Fibroblast of pulmonary artery (primary cell): ENCODE measurements around the gene HEYL.

ENCODE experiments used
- DNase-seq: peaks from one replicate; pipeline ENCODE4 v3.0.0-alpha.2; 2010; ENCODE audit warnings: low read depth
- H3K4me3 ChIP-seq: replicated peaks from 2 replicates; pipeline ENCODE4 v1.5.1; 2011; ENCODE audit warnings: low read depth, mild to moderate bottlenecking, control low read depth, low read length, moderate library complexity
- TF ChIP-seq, protein P1 (sequence below): IDR thresholded peaks from 2 replicates; pipeline ENCODE4 v1.5.1; 2011; ENCODE audit warnings: mild to moderate bottlenecking, control low read depth, low read length, inconsistent platforms; ENCODE audit errors: missing control alignments

HEYL gene

DNA sequence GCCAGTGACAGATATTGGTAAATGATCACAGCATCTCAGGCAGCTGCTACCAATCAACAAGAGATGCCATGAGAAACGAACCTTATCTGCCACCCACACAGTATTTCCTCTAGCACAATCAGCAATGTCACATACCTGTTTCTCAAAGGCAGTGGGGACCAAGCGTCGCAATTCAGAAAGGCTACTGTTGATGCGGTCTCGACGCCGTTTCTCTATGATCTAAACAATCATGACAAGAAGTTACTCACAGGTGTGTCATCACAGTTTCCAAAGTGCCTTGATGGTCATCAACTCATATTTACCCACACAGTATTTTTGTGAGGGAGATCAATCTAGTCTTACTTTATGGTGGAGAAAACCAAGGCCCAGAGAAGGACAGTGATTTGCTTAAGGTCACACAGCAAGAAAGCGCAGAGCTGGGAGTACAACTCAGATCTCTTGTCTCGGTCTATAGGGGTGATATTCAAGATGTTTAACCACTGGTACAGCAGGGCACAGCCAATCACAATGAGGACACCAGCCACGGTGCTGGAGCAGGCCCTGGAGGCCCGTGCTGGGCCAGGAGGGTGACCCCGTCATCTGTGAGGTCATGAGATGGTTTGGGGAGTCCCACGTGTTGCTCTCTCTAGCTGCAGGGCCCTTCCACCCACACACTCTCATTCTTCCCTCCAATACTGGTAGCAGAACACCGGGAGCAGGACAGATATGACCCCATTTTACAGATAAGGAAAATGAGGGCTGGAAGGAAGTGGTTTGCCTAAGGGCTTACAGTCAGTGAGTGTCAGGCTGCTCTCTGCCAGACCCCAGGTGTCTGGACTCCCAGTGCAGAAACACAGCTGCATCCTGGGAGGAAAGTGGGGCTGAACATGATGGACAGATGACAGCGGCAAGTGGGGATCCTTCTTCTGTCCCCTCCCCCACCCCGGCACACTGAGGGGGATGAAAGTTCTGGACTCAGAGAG lies 7.8 kb downstream of the HEYL start:
- TF ChIP-seq, protein P1, sequence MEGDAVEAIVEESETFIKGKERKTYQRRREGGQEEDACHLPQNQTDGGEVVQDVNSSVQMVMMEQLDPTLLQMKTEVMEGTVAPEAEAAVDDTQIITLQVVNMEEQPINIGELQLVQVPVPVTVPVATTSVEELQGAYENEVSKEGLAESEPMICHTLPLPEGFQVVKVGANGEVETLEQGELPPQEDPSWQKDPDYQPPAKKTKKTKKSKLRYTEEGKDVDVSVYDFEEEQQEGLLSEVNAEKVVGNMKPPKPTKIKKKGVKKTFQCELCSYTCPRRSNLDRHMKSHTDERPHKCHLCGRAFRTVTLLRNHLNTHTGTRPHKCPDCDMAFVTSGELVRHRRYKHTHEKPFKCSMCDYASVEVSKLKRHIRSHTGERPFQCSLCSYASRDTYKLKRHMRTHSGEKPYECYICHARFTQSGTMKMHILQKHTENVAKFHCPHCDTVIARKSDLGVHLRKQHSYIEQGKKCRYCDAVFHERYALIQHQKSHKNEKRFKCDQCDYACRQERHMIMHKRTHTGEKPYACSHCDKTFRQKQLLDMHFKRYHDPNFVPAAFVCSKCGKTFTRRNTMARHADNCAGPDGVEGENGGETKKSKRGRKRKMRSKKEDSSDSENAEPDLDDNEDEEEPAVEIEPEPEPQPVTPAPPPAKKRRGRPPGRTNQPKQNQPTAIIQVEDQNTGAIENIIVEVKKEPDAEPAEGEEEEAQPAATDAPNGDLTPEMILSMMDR, result no peak
- DNase-seq, result no peak
- H3K4me3 ChIP-seq, result no peak overlapping the region

DNA sequence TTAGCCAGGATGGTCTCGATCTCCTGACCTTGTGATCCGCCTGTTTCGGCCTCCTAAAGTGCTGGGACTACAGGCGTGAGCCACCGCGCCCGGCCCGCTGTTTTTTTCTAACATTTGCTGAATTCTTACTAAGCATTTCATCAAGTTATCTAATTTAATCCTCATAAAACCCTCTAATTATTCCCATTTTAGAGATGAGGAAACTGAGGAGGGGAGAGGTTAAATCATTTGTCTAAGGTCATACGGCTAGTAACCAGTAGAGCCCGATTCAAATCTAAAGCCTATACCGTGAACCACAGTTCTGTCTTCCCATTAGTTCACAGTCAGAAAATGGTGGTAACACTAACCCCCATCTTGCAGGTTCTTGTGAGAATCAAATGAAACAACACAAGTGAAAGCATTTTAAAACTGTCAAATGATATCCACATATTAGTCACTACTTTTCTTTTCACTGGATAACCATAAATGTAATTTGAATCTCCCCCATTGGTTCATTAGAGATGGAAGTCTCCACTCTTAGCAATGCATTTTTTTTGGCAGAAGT lies 10.6 kb downstream of the HEYL start:
- no peak for DNase-seq
- H3K4me3 ChIP-seq, result no peak overlapping the region
- TF ChIP-seq, protein P1, result no peak

DNA sequence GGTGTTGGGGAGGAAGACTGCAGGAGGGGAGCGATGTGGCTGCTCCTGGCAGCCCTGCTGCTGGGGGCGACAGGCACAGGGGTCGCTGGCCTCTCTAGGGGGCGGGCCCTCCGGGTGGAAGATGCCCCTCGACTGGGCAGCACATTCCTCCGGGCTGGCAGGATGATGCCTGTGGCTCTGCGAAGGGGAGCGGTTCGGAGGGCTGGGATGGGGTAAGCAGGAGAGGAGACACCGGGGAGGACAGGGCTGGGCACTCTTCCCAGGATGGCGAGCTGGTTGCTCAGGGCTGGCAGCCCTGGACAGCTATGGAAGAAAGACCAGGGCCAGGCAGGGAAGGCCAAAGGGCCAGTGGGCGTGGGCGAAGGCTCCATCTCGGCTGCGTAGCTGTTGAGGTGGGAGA lies 12.8 kb downstream of the HEYL start:
- no peak overlapping the region for H3K4me3 ChIP-seq
- DNase-seq, result no peak
- TF ChIP-seq, protein P1, result no peak

DNA sequence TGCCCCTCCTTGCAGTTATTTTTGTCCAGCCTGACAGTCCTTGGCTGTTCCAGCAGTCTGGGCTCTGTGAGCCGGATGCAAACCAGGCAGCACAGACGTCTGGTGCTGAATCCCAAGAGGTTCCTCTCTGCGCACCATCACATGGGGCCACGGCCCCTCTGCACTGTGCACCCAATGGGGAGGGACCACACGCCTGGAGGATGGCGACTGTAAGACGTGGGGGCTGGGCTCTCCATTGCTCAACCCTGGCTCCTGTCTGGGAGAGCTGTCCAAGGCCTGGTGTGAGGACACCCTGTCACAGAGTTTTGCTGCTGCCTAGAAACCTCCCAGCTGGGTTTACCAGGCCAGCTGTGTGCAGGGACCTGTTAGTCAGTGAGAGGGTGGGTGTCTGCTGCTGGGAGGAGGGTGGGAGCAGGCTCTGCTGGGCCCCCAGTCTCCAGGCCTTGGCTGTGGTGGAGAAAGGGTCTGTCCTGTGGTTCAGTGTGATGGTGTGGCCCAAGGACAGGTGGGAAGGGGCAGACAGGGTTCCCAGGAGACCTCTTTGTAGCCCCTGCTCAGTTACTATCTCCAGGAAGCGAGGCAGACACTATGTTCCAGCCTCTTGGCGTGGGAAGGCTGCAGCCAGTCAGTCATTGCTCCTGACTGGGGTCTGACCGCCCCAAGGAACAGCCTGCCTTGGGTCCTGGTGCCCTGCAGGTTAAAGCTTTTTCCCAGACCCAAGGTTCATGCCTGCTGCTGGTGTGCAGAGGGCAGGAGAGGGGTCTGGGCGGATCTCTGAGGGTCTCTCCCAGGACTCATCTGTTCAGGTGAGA lies 13.8 kb downstream of the HEYL start:
- TF ChIP-seq, protein P1, result no peak
- peak; percentile 94 for DNase-seq
- no peak overlapping the region for H3K4me3 ChIP-seq

DNA sequence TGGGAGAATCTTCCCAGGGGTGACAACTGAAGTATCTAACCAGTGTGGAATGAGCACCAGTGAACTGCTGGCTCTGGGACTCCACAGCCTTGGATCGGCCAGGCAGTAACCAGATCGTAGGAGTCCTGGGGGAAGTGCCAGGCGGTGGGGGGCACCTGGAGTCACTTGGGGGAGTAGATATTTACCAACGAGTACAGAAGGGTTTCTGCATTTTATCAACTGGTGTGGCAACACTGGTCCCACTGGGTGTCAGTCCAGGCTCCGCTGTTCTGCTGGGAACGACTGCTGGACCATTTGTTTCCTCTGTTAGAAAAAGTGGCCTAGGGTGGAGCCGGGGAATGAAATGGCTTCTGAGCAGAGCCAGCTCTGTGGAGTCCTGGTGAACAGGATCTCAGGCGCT lies 14.4 kb downstream of the HEYL start:
- H3K4me3 ChIP-seq, result no peak overlapping the region
- TF ChIP-seq, protein P1, result no peak
- no peak for DNase-seq

DNA sequence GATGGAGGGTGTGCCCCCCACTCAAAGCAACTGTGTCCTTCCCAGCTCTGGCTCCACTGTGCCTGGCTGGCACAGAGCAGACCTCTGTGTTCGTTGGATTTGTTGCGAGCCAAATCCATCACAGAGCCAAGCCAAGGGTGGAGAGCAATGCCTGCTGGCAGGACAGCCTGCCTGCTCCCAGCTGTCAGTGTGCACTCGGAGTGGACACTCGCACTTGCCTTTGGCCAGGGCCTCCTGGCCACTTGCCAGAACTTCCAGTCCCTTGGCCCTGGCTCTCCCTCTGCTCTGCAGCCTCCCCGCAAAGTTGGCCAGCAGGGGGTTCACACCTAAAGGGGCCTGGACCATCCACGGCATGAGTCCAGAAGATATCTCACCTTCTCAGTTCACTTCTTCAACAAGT lies 16.4 kb downstream of the HEYL start:
- no peak for DNase-seq
- TF ChIP-seq, protein P1, result no peak
- H3K4me3 ChIP-seq, result no peak overlapping the region
